Transverse colon (tissue), 4 donors: Measurements from ENCODE around the gene ABTB2.

ENCODE experiments used
- POLR2A ChIP-seq: fragments of 450-650 bp; IDR thresholded peaks from one replicate; pipeline ENCODE4 v1.6.1; 2016; ENCODE audit warnings: antibody characterized with exemption, mild to moderate bottlenecking, moderate library complexity
- POLR2AphosphoS5 ChIP-seq, 3 donors: sonication (generic); formaldehyde crosslinking; IDR thresholded peaks; one replicate each; pipeline ENCODE4 v1.6.1; 2016; ENCODE audit warnings: antibody characterized with exemption in 3 of 3
- TF ChIP-seq, protein P1 (sequence below), 5 experiments: fragments of 200-600 bp in 3 of 5; fragments of 450-650 bp in 2 of 5; sonication (generic) in 3 of 5; IDR thresholded peaks; 1 replicate in 2 of 5; 2 replicates in 3 of 5; pipeline ENCODE4 v1.5.1; 2016 to 2017; ENCODE audit warnings: antibody characterized with exemption in 5 of 5, inconsistent platforms in 3 of 5, mild to moderate bottlenecking in 2 of 5, moderate library complexity in 1 of 5

DNA sequence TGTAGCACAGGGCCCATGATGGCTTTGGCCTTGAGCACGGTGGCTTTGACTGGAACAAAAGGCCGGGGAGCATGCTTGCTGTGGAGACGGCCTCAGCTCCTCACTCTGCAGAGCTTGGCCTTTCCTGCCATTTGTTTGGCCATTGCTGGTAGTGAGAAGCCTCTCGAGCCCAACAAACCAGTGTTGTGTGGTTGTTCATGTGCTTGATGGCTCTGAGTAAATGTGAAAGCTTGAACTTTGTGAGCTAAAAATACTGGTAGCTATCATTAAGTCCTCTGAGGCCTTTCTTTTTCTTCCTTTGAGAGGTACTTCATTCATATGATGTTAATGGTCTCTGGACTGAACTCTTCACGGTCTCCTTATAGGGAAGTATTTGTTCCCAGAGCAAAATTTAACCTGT lies 212.7 kb downstream of the ABTB2 start:
- TF ChIP-seq, protein P1, sequence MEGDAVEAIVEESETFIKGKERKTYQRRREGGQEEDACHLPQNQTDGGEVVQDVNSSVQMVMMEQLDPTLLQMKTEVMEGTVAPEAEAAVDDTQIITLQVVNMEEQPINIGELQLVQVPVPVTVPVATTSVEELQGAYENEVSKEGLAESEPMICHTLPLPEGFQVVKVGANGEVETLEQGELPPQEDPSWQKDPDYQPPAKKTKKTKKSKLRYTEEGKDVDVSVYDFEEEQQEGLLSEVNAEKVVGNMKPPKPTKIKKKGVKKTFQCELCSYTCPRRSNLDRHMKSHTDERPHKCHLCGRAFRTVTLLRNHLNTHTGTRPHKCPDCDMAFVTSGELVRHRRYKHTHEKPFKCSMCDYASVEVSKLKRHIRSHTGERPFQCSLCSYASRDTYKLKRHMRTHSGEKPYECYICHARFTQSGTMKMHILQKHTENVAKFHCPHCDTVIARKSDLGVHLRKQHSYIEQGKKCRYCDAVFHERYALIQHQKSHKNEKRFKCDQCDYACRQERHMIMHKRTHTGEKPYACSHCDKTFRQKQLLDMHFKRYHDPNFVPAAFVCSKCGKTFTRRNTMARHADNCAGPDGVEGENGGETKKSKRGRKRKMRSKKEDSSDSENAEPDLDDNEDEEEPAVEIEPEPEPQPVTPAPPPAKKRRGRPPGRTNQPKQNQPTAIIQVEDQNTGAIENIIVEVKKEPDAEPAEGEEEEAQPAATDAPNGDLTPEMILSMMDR (IDR thresholded peaks at IDR 0.05) = no peak
- TF ChIP-seq POLR2A = no peak
- no peak for TF ChIP-seq POLR2AphosphoS5 (IDR thresholded peaks at IDR 0.05)
